ENCODE results near the gene SLFNL1.

DNA sequence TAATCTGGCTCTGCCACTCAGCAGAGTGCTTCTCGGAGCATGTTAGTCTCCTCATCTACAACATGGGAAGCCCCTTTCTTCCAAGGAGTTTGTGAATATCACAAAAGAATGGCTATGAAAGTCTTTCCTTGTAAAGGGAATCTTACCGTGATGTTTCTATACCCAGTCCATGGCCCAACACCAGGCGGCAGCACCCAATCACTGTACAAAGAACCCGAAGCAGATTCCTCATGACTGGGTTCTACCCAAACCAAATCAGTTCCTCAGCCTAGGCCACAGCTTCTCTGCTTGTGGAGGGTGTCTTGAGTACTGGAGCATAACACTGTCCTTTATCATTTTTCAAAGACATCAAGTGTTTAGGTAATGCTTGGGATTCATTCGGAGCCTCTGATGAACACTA lies 16.6 kb upstream of the SLFNL1 start:
- TF ChIP-seq, protein P1, sequence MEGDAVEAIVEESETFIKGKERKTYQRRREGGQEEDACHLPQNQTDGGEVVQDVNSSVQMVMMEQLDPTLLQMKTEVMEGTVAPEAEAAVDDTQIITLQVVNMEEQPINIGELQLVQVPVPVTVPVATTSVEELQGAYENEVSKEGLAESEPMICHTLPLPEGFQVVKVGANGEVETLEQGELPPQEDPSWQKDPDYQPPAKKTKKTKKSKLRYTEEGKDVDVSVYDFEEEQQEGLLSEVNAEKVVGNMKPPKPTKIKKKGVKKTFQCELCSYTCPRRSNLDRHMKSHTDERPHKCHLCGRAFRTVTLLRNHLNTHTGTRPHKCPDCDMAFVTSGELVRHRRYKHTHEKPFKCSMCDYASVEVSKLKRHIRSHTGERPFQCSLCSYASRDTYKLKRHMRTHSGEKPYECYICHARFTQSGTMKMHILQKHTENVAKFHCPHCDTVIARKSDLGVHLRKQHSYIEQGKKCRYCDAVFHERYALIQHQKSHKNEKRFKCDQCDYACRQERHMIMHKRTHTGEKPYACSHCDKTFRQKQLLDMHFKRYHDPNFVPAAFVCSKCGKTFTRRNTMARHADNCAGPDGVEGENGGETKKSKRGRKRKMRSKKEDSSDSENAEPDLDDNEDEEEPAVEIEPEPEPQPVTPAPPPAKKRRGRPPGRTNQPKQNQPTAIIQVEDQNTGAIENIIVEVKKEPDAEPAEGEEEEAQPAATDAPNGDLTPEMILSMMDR (conservative IDR thresholded peaks at IDR 0.05; ENCODE audit: low read depth in 2 of 2) = peak; percentile 34 to 51
- no peak for TF ChIP-seq EZH2phosphoT487 (IDR thresholded peaks at IDR 0.05; ENCODE audit: unreplicated experiment)
- TF ChIP-seq EZH2 (IDR thresholded peaks at IDR 0.05; ENCODE audit: low read depth, unreplicated experiment) = no peak
- no peak for TF ChIP-seq POLR2AphosphoS5 (IDR thresholded peaks at IDR 0.05; ENCODE audit: low read depth)

Measured in GM23338 (cell line).